HFF-Myc (cell line): ENCODE measurements around the gene TAOK1.

Source experiments
- DNase-seq: peaks from one replicate; pipeline ENCODE4 v3.0.0-alpha.2; 2011; ENCODE audit warnings: low read depth; ENCODE audit errors: extremely low read depth
- H3K4me3 ChIP-seq: replicated peaks from 2 replicates; pipeline ENCODE4 v1.5.1; 2011; ENCODE audit warnings: low read depth, mild to moderate bottlenecking, control low read depth, low read length
- CTCF ChIP-seq: IDR thresholded peaks from 2 replicates; pipeline ENCODE4 v1.5.1; 2012; ENCODE audit warnings: mild to moderate bottlenecking, low read depth, low read length, control low read depth; ENCODE audit errors: missing control alignments

The TAOK1 gene

GRCh38 chr17:29576214-29577000, 186.2 kb downstream of the TAOK1 start:
- DNase-seq: no peak
- TF ChIP-seq CTCF: no peak
- H3K4me3 ChIP-seq: no peak overlapping the region

GRCh38 chr17:29577001-29577370, 186.8 kb downstream of the TAOK1 start:
- no peak for DNase-seq
- TF ChIP-seq CTCF: no peak
- no peak overlapping the region for H3K4me3 ChIP-seq

GRCh38 chr17:29577385-29578211, 187.4 kb downstream of the TAOK1 start:
- TF ChIP-seq CTCF: no peak
- no peak overlapping the region for H3K4me3 ChIP-seq
- DNase-seq: no peak

- H3K4me3 ChIP-seq: no peak overlapping the region
- no peak for DNase-seq
- no peak for TF ChIP-seq CTCF
These were observed 188.7 kb downstream of the TAOK1 start for GRCh38 chr17:29578626-29579485.

GRCh38 chr17:29579866-29580771, 190.0 kb downstream of the TAOK1 start:
- peak; percentile 63 for DNase-seq
- H3K4me3 ChIP-seq: no peak overlapping the region
- TF ChIP-seq CTCF: peak; percentile 90
